Astrocyte (in vitro differentiated cells and primary cell): ENCODE data around the gene PCBP1.

Experiments used
- EZH2 ChIP-seq: IDR thresholded peaks from 2 replicates; pipeline ENCODE4 v1.6.1; 2012; ENCODE audit warnings: mild to moderate bottlenecking, low read length, inconsistent platforms; ENCODE audit not compliant: insufficient read depth
- TF ChIP-seq, protein P1 (sequence below): IDR thresholded peaks from 2 replicates; pipeline ENCODE4 v1.5.1; 2011; ENCODE audit warnings: low read depth, mild to moderate bottlenecking, inconsistent platforms, low read length, moderate library complexity; ENCODE audit not compliant: insufficient read depth

DNA sequence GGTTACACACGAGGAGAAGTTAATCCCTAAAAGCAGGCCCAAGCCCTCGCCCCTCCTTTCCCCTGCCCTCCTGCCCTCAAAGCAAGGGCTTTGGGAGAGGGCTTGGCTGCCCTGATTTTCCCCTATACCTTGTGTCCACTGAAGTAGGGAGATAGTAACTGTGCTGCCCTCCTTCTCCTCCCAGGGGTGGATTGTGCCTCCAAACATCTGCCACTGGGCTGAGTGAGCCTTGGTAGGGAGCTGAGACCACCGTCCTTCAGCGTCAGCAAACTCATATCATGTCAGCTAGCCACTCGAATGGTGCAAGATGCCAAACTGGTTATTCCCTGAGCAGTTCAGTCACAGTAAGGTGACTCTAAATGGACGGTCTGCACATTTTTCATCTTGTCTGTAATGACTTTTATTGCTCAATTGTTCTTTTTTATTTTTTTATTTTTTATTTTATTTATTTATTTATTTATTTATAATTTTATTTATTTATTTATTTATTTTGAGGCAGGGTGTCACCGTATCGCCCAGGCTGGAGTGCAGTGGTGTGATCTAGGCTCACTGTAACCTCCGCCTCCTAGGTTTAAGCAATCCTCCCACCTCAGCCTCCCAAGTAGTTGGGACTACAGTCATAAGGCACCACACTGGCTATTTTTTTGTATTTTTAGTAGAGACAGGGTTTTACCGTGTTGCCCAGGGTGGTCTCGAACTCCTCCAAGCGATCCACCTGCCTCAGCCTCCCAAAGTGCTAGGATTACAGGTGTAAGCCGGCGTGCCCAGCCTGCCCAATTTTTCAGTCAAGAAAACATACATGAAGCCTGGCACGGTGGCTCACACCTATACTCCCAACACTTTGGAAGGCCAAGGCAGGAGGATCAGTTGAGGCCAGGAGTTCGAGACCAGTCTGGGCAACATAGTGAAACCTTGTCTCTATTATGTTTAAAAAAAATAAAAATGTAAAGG, 8.7 kb downstream of the PCBP1 start:
- TF ChIP-seq, protein P1, sequence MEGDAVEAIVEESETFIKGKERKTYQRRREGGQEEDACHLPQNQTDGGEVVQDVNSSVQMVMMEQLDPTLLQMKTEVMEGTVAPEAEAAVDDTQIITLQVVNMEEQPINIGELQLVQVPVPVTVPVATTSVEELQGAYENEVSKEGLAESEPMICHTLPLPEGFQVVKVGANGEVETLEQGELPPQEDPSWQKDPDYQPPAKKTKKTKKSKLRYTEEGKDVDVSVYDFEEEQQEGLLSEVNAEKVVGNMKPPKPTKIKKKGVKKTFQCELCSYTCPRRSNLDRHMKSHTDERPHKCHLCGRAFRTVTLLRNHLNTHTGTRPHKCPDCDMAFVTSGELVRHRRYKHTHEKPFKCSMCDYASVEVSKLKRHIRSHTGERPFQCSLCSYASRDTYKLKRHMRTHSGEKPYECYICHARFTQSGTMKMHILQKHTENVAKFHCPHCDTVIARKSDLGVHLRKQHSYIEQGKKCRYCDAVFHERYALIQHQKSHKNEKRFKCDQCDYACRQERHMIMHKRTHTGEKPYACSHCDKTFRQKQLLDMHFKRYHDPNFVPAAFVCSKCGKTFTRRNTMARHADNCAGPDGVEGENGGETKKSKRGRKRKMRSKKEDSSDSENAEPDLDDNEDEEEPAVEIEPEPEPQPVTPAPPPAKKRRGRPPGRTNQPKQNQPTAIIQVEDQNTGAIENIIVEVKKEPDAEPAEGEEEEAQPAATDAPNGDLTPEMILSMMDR, result no peak
- TF ChIP-seq EZH2, result no peak
